HG03520 (cell line): Measurements from ENCODE around the gene TCF12.

ENCODE experiments used
- ATAC-seq: cut with Tn5 transposase; IDR thresholded peaks from one replicate; pipeline ENCODE4 v1.9.1; 2021; ENCODE audit warnings: mild to moderate bottlenecking, moderate library complexity; ENCODE audit not compliant: unreplicated experiment

Gene TCF12

DNA sequence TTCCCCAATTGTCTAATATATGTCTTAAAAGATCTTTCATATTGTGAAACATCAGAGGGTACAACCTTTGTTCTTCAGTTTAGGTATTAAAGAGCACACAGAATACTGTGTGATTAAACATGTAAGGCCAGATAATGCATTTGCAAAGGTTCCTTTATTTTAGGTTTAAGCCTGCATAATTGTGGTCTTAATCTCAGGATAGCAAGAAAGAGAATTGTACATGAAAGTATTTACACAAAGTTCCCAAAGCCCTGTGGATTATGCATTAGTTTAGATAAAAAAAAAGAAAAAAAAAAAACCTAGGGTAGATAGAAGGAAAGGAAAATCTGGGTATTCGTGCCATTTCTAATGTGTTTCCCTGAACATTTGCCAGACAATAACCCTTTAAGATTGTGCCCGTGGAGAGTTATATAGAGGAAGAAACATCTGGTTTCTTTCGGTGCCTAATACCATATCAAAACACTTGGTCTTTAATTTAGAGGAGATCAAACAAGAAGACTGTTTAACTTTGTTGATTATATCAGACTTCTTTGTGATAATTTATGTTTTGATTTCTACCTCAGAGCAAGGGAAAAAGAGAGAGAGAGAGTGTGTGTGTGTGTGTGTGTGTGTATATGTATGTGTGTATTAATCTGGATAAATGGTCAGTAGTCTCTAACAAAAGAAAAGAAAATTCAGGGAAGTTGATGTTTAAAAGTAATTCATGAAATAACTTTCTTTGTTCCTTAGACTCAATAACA, 318.3 kb downstream of the TCF12 start:
- ATAC-seq: no peak

DNA sequence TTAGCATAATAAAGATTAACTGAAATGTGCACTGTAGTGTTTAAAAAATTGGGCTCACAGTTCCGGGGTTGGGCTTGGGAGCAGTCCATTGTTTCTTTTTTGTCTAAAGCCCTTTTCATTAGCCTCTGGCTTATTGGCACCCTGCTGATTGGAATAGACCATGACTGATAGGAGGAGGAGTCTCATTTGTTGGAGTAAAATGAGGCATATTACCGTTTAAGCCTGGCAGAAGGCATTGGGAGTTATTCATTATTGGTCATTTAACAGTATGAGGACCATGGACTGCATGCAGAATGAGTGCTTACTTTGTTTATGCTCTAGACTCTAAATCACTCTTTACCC, 318.8 kb downstream of the TCF12 start:
- ATAC-seq: no peak

DNA sequence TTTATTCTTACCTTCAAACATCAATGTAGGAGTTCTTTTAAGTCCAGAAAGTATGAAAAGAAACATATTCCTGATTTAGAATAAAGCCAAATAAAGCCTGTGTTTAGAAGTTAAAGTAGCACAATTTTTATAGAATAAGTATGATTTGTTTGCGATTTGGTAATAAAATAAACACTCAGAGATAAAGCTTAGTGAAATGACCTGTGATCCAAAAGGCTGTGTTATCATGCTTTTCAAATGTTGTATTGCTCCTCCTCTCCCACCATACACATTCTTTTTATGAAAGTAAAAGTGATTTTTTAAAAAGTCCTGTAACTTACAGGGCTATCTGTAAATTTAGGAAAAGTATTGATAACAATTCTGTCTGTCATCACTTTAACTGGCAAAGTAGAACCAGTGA, 319.2 kb downstream of the TCF12 start:
- ATAC-seq: no peak

DNA sequence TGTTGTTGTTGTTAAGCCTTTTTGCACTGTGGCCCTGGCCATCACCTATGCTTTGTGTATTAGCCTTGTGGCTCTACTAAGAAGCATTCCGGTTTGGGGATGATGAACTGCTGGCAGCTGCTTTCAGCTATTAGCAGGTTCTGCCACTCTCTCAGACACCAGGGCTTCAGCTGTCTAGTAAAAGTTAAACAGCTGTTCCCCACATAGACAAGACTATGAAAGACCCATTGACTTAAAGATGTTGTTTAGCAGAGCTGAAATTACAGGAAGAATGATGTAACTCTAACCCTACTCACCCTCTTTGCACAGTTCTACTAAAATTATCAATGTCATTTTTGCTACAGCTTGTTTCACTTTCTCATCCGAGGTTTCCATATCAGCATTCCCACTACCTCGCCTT, 326.7 kb downstream of the TCF12 start:
- no peak for ATAC-seq

DNA sequence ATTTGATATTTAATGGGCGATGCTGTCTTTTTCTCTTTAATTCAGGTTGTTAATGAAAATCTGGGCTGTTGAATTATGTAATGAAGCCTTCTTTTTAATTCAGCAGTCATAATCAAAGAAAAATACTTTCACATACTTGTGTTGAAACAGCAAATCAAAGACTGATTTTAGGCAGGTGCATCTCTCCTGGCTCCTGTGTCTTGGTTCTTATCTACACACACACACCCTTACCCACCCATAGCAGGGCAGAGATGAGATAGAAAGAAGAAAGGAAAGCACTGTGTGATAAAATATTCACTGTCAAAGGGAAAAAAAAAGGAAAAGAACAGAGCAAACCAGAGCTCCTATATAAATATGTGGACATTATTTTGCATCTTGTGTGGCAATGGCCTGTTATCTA, 327.3 kb downstream of the TCF12 start:
- no peak for ATAC-seq

DNA sequence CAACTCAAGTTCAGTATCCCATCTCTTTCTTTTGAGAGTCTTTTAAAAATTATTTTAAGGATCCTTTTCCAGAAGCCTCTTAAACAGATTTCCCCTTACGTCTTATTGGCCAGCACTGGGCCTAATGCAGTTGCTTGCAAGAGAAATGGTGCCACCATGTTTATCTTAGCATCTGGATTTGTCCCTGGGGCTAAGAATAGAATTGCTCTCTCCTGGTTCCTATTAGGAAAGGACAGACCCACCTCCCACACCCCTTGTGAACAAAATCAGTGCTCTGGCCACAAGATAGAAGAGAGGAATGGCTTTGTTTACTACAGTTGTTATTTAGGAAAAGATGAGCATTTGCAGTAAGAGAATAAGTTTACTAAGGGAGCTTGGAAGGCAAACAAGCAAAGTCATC, 329.6 kb downstream of the TCF12 start:
- ATAC-seq: no peak

DNA sequence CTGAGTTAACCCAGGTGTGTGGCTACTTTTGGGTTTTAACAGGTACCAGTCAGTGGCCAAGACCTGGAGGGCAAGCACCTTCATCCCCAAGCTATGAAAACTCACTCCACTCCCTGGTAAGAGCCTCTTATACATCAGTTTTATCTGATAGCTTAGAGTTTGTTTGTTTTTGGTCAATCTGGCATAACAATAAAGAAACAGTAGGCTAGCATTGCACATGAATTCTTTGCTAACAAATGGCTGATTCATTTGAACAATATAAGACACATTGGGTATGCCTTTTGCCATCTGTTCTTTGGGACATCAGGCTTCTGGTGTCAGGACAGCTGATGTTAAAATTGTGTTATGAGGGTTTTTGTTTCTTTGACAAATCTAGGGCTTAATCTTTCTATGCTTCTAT, 332.9 kb downstream of the TCF12 start:
- ATAC-seq: no peak

DNA sequence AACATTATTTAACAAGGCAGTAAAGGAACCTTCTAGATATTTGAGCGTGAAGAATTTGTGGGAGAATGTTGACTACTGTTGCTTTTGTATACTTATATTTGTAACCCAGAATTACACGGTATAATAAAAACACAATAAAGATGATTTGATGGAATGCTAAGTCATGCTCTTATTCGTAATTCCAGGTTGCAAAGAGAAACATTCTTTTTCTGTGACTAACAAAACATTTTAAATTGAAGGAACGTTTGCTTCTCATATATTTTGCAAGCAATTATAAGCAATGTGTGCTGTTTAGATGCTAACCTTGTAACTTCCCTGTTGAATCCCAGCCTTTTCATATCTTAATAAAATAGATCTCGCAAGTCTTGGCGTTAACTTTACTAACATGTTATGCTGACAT, 333.5 kb downstream of the TCF12 start:
- ATAC-seq: no peak

DNA sequence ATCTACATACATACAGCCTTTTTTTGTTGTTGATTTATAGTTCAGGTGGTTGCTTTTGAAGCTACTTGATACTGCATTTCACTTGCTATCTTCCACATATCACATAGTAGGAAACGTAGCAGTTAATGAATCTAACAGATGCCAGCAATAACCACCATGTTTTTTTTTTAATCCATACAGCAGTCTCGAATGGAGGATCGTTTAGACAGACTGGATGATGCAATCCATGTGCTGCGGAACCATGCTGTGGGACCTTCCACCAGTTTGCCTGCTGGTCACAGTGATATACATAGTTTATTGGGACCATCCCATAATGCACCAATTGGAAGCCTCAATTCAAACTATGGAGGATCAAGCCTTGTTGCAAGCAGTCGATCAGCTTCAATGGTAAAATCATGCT, 334.6 kb downstream of the TCF12 start:
- no peak for ATAC-seq

DNA sequence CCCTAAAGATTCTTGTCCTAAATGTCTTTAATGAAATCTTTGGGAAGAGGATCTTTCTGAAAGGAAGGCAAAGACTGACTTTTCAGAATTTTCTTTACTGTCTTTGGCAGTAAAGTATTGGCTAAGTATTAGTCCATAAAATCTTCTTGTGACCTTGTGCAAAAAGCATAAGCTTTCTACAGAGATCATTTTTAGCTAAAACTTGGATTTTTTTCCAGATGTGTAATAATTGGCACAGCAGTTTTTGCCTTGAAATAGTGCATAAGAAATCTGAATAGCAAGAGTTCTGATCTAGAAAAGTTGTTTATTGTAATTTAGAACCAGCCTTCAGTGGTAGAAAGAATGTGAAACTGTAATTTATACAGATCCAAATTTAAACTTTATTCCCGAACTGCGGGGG, 335.1 kb downstream of the TCF12 start:
- no peak for ATAC-seq

DNA sequence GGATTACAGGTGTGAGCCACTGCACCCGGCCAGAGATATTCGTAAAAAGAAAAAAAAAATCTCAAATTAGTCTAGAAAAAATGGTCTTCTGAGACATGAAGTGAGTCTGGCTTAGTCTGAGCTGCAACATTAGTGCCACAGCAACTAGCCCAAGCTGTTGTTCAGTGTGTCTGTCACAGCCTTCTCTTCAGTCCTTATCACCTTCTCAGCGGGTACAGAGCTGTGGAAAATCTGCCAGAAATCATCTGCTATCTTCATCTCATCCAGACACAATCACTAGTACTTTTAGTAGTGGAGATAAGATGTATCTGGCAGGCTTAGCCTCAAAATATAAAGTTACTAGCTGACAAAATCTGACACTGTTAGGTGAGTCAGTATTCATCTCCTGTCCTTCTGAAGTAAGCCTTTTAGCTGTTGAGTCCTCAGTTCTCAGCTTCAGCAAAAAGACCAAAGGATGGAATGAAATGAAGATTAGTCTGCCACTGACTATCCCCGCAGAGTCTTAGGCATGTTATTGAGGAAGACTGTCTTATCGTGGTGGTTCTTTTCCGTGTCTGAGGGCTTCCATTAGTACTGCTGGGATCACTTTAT, 337.4 kb downstream of the TCF12 start:
- ATAC-seq: no peak

DNA sequence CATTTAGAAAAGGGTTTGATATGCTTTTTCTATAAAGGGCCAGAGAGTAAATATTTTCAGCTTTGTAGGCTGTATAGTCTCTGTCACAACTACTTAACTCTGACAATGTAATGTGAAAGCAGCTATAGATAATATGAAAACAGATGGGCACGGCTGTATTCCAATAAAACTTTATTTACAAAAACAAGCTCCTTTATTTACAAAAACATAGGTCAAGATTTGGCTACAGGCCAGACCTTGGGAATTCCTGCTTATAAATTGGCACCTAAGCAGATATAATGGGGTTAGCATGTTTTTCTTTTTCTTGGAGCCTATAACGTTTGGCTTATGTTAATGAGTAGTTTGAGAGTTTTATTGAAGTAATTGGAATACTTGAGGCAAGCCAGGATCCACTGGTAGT, 338.5 kb downstream of the TCF12 start:
- ATAC-seq: no peak

DNA sequence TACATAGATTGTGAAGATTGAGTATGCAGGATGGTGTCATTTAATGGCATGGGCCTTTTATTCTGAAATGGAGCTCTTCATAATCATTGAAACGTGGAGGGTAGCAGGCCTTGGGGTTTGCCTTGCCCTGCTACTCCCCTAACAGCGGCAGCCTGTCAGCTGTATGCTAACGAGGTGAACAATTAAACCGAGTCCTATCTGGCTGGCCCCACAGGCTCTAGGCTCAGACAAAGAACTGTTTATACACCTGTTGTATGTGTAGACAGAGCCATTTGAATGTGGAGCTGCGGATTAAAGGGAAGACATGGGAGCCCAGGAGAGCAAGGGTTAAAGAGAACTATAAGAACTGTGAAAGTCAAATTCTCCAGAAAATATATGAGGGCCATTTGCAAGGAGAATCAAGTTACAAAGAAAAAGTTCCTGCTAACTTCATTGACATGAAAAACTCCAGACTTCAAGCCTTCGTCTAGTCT, 341.2 kb downstream of the TCF12 start:
- ATAC-seq: no peak

DNA sequence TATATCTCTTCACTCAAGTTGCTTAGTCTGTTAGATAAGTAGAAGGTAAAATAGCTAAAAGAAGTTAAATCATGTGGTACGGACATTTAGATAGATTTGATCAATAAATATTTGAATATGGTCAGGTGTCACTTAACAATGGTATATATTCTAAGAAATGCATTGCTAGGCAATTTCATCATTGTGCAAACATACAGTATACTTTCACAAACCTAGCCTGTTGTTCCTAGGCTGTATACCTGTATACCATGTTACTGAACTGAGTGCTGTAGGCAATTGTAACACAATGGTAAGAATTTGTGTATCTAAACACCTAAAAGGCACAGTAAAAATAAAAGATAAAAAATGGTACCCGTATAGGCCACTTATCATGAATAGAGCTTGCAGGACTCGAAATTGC, 345.1 kb downstream of the TCF12 start:
- no peak for ATAC-seq

DNA sequence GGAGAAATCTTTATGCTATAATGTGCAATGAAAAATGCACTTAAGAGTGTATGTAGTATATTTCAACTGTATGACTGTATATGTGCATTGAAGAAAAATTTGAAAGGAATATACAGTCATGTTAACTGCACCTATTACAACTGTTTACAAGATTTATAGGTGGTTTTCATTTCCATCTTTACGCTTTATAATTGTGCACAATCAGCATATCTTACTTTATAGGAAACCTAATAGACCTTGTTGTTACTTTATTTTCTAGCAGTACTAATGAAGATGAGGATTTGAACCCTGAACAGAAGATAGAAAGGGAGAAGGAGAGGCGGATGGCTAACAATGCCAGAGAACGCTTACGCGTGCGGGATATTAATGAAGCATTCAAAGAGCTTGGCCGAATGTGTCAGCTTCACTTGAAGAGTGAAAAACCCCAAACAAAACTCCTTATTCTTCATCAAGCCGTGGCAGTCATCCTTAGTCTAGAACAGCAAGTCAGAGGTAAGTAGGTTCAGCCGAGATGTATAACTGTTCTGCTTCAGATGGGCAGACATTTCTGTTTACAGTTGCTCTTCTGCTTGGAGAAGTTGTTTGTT, 354.4 kb downstream of the TCF12 start:
- no peak for ATAC-seq

DNA sequence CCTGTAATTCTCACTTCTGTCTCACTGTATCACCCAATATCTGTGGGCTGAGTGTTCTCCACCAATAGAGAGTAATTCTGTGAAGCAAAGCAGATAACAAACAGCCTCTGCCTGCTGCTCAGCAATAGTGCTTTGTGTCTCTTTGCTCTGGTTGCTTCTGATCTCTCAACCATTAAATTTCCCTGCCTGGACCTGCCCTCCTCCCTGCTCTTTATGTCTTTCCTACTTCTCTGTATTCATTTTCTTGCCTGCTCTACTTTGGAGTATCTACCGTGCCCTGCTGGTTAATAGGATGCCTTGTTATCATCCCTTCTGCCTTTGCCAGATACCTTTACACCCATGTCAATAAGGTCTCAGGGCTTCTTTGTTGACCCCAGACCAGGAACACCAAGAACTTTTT, 355.0 kb downstream of the TCF12 start:
- ATAC-seq: no peak

DNA sequence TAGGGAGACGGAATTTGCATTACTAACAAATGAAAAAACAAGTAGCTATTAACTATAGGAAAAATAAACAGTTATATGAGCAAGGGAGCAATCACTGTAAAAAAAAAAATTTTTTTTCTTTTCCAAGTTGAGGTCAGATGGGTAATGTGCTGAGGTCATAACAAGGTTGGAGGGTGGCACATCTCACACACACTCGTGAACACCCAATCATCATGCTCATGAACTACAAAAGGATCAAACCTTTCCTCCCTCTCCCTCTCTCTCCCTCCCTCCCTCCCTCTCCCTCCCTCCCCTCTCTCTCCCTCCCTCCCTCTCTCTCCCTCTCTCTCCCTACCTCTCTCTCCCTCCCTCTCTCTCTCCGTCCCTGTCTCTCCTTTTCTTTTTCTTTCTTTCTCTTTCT, 360.0 kb downstream of the TCF12 start:
- no peak for ATAC-seq

DNA sequence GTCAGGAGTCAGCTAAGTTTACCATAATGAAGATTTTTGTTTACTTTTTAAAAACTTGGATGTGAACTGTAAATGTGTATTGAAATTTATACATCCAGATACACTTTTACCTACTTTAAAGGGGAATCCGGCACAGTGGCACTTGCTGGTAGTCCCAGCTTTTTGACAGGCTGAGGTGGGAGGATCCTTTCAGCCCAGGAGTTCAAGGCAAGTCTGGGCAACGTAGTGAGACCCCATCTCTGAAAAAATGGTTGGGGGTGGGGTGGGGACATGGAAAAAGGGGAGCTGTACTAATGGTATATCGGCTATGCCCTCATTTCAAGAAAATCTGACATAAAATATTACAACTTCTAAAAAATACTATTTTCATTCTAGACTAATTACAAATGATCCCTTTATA, 362.0 kb downstream of the TCF12 start:
- ATAC-seq: no peak

DNA sequence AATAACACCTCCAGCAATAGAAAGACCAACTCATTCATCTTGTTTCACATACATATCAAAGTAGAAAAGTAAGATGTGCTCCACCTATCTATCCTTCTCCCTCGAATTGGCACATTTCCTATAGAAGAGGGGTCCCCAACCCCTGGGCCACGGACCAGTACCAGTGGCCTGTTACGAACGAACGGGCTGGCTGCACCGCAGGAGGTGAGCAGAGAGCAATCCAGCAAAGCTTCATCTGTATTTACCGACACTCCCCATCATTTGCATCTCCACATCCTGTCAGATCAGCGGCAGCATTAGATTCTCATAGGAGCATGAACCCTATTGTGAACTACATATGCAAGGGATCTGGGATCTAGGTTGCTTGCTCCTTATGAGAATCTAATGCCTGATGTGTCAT, 362.9 kb downstream of the TCF12 start:
- ATAC-seq: no peak

DNA sequence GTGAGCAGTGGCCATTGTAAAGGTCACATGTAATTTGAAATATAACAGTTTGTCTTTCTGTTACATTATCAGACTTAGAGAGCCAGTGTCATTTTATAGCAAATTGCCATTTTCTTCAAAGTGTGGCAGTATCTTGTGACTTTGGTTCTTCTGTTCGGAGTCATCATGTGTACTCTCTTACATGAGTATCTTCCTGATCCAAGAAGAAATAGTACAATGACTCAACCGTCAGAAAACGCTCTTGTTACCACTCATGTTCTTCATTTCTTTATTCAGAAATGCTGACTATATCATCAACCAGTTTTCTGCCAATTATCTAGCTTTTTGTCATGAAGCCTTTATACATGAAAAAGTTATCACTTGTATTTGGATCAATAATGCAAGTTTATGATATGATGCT, 364.2 kb downstream of the TCF12 start:
- no peak for ATAC-seq

DNA sequence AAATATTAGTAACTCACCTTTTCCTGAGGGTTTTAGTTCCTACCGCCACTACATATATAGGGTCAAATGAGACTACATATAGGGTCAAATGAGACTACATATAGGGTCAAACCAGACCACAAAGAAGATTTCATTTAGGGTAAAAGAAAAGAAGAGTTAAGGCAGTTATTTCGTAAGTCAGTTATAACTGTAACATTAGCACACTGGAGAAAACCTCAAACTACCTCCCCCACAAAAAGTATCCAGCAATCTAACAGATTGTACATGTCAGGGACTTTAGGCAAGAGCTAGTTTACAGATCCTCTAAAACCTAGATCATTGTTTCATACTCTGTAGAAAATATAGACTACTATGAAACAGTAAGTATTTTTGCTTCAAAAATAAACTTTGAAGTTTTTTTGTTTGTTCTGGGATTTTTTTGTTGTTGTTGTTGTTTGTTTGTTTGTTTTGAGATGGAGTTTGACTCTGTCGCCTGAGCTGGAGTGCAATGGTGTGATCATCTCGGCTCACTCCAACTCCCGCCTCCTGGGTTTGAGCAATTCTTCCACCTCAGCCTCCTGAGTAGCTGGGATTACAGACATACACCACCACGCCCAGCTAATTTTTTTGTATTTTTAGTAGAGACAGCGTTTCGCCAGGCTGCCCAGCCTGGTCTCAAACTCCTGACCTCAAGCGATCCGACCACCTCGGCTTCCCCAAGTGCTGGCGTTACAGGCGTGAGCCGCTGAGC, 365.5 kb downstream of the TCF12 start:
- no peak for ATAC-seq

DNA sequence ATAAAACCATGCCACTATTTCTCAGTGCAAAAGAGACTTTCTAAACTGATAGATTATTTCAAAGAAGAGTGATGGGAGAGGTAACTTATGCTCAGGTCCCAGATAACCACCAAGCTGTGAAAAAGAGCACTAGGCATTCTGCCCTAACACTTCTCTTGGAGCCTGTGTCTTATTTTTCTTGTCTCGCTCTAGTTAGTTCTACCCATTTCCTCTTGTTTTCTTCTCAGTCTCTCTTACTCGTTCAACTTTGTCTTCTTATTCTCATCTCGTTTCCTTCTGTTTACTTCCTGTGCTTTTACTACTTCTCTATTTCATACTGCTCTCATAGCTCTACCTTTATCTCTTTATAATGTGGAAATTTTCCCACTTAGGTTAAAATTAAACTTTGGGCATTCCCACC, 366.1 kb downstream of the TCF12 start:
- no peak for ATAC-seq
